HEK293 (cell line): ENCODE results near the gene CLCA1.

ENCODE experiments used
- SP2 ChIP-seq: fragments of 450-650 bp; formaldehyde crosslinking; IDR thresholded peaks from 2 replicates; pipeline ENCODE4 v1.5.1; 2016; ENCODE audit warnings: missing biosample characterization, missing genetic modification characterization
- TCF7L2 ChIP-seq: IDR thresholded peaks from 2 replicates; pipeline ENCODE4 v1.6.1; 2011; ENCODE audit warnings: low read depth, mild to moderate bottlenecking, inconsistent platforms, low read length, moderate library complexity, borderline replicate concordance
- ZBTB1 ChIP-seq: fragments of 450-650 bp; formaldehyde crosslinking; IDR thresholded peaks from 2 replicates; pipeline ENCODE4 v1.5.1; 2016; ENCODE audit warnings: missing biosample characterization, missing genetic modification characterization
- ZNF274 ChIP-seq, 2 experiments: fragments of 200-500 bp in 1 of 2; fragments of 450-650 bp in 1 of 2; sonication (Bioruptor generic) in 1 of 2; formaldehyde crosslinking in 1 of 2; IDR thresholded peaks; 2 replicates each; pipeline versions ENCODE4 v1.5.1 to v1.6.1; 2014 to 2016; ENCODE audit warnings: borderline replicate concordance in 1 of 2, inconsistent platforms in 1 of 2, low read length in 1 of 2, missing biosample characterization in 1 of 2, missing genetic modification characterization in 1 of 2
- ZNF311 ChIP-seq: fragments of 450-650 bp; formaldehyde crosslinking; IDR thresholded peaks from 2 replicates; pipeline ENCODE4 v1.5.1; 2017; ENCODE audit warnings: missing biosample characterization, missing genetic modification characterization, borderline replicate concordance
- ZNF510 ChIP-seq: fragments of 450-650 bp; formaldehyde crosslinking; IDR thresholded peaks from 2 replicates; pipeline ENCODE4 v1.5.1; 2018; ENCODE audit warnings: mild to moderate bottlenecking, missing genetic modification characterization, missing biosample characterization; ENCODE audit not compliant: insufficient replicate concordance
- ZNF664 ChIP-seq: fragments of 450-650 bp; formaldehyde crosslinking; IDR thresholded peaks from 2 replicates; pipeline ENCODE4 v1.5.1; 2016; ENCODE audit warnings: missing biosample characterization, missing genetic modification characterization
- ZNF777 ChIP-seq: fragments of 450-650 bp; formaldehyde crosslinking; IDR thresholded peaks from 2 replicates; pipeline ENCODE4 v1.5.1; 2017; ENCODE audit warnings: missing biosample characterization, missing genetic modification characterization, borderline replicate concordance
- TF ChIP-seq, protein P1 (sequence below): fragments of 450-650 bp; formaldehyde crosslinking; IDR thresholded peaks from 2 replicates; pipeline ENCODE4 v1.5.1; 2016; ENCODE audit warnings: missing biosample characterization, missing genetic modification characterization, borderline replicate concordance
- TF ChIP-seq, protein P2 (sequence below): fragments of 450-650 bp; formaldehyde crosslinking; IDR thresholded peaks from 2 replicates; pipeline ENCODE4 v1.5.1; 2016; ENCODE audit warnings: missing biosample characterization, missing genetic modification characterization
- TF ChIP-seq, protein P3 (sequence below): fragments of 450-650 bp; formaldehyde crosslinking; IDR thresholded peaks from 2 replicates; pipeline ENCODE4 v1.5.1; 2017; ENCODE audit warnings: missing biosample characterization, missing genetic modification characterization
- TF ChIP-seq, protein P4 (sequence below): fragments of 450-650 bp; formaldehyde crosslinking; optimal IDR thresholded peaks from 2 replicates; pipeline ENCODE3; 2016; ENCODE audit warnings: missing biosample characterization, mild to moderate bottlenecking, missing genetic modification characterization

DNA sequence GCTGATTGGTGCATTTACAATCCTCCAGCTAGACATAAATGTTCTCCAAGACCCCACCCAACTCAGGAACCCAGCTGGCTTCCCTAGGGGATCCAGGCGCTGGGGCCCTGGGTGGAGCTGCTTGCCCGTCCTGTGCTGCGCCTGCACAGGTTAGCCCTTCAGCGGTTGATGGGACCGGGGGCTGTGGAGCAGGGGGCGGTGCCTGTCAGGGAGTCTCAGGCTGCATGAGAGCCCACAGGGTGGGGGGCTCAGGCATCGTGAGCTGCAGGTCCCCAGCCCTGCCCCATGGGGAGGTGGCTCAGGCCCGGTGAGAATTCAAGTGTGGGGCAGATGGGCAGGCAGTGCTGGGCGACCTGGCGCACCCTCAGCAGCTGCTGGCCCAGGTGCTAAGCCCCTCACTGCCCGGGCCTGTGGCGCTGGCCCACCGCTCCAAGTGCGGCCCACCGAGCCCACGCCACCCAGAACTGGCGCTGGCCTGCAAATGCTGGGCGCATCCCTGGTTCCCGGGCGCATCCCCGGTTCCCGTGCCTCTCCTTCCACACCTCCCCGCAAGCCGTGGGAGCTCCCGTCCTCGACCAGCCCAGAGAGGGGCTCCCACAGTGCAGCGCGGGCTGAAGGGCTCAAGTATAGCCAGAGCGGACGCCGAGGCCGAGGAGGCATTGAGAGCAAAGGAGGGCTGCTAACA, 55.1 kb downstream of the CLCA1 start:
- TF ChIP-seq, protein P1, sequence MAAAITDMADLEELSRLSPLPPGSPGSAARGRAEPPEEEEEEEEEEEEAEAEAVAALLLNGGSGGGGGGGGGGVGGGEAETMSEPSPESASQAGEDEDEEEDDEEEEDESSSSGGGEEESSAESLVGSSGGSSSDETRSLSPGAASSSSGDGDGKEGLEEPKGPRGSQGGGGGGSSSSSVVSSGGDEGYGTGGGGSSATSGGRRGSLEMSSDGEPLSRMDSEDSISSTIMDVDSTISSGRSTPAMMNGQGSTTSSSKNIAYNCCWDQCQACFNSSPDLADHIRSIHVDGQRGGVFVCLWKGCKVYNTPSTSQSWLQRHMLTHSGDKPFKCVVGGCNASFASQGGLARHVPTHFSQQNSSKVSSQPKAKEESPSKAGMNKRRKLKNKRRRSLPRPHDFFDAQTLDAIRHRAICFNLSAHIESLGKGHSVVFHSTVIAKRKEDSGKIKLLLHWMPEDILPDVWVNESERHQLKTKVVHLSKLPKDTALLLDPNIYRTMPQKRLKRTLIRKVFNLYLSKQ (tag by site-specific recombination) = no peak
- TF ChIP-seq SP2 (tag by site-specific recombination) (no peak), TCF7L2 (no peak), ZNF311 (tag by site-specific recombination) (no peak), ZNF664 (tag by site-specific recombination) (no peak), ZNF510 (tag by site-specific recombination) (no peak), ZBTB1 (tag by site-specific recombination) (no peak), ZNF777 (tag by site-specific recombination) (no peak), ZNF274 (IDR thresholded peaks at IDR 0.05; ENCODE audit: low read length) (no peak), ZNF274 (tag by site-specific recombination; IDR thresholded peaks at IDR 0.05; ENCODE audit: borderline replicate concordance) (no peak)
- TF ChIP-seq, protein P2, sequence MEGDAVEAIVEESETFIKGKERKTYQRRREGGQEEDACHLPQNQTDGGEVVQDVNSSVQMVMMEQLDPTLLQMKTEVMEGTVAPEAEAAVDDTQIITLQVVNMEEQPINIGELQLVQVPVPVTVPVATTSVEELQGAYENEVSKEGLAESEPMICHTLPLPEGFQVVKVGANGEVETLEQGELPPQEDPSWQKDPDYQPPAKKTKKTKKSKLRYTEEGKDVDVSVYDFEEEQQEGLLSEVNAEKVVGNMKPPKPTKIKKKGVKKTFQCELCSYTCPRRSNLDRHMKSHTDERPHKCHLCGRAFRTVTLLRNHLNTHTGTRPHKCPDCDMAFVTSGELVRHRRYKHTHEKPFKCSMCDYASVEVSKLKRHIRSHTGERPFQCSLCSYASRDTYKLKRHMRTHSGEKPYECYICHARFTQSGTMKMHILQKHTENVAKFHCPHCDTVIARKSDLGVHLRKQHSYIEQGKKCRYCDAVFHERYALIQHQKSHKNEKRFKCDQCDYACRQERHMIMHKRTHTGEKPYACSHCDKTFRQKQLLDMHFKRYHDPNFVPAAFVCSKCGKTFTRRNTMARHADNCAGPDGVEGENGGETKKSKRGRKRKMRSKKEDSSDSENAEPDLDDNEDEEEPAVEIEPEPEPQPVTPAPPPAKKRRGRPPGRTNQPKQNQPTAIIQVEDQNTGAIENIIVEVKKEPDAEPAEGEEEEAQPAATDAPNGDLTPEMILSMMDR (tag by site-specific recombination) = no peak
- TF ChIP-seq, protein P3, sequence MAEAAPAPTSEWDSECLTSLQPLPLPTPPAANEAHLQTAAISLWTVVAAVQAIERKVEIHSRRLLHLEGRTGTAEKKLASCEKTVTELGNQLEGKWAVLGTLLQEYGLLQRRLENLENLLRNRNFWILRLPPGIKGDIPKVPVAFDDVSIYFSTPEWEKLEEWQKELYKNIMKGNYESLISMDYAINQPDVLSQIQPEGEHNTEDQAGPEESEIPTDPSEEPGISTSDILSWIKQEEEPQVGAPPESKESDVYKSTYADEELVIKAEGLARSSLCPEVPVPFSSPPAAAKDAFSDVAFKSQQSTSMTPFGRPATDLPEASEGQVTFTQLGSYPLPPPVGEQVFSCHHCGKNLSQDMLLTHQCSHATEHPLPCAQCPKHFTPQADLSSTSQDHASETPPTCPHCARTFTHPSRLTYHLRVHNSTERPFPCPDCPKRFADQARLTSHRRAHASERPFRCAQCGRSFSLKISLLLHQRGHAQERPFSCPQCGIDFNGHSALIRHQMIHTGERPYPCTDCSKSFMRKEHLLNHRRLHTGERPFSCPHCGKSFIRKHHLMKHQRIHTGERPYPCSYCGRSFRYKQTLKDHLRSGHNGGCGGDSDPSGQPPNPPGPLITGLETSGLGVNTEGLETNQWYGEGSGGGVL = no peak
- TF ChIP-seq, protein P4, sequence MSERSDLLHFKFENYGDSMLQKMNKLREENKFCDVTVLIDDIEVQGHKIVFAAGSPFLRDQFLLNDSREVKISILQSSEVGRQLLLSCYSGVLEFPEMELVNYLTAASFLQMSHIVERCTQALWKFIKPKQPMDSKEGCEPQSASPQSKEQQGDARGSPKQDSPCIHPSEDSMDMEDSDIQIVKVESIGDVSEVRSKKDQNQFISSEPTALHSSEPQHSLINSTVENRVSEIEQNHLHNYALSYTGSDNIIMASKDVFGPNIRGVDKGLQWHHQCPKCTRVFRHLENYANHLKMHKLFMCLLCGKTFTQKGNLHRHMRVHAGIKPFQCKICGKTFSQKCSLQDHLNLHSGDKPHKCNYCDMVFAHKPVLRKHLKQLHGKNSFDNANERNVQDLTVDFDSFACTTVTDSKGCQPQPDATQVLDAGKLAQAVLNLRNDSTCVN (tag by site-specific recombination) = no peak
